ENCODE data around the gene KCNIP1. TPM values are rescaled to one million over a fixed set of nuclear protein-coding genes. Genes with fewer than 3 reads are reported as not detected.

The KCNIP1 gene
- total and polyA plus RNA-seq, 10 donors = 0.08 to 20.0 (median 9.4) TPM

- Histone ChIP-seq H3K27ac (no peak overlapping the region), H3K9me3 (peaks cover 0 to 12% (median 7%) of the 10 kb centered on the region in 8 donors), H3K36me3 (no peaks in the 10 kb centered on the region), H3K4me1 (peaks cover 0 to 16% (median 0%) of the 10 kb centered on the region in 6 donors), H3K27me3 (replicated peaks in 1 of 7) (peaks cover 0 to 28% (median 0%) of the 10 kb centered on the region in 7 donors), H3K4me3 (no peak overlapping the region)
- no peak for DNase-seq
- 53 to 94% (median 80%) methylated on average over 1 of the region's 1 CpG for WGBS, 5 donors
- no peak for TF ChIP-seq POLR2AphosphoS5 (IDR thresholded peaks at IDR 0.05)
- no peak for TF ChIP-seq POLR2A (IDR thresholded peaks at IDR 0.05)
- TF ChIP-seq CTCF (IDR thresholded peaks at IDR 0.05 in 8 of 11, conservative IDR thresholded peaks at IDR 0.05 in 3 of 11) = no peak
- intact Hi-C loops (cut with DNase I; ENCODE audit: low total_unique reads) = no loop called here
Measured at GRCh38 chr5:170540271-170540670, 36.5 kb downstream of the KCNIP1 start.

- Histone ChIP-seq H3K36me3 (no peaks in the 10 kb centered on the region), H3K4me3 (no peak overlapping the region), H3K27ac (no peak overlapping the region), H3K27me3 (replicated peaks in 1 of 7) (peaks cover 0 to 21% (median 0%) of the 10 kb centered on the region in 7 donors), H3K4me1 (peaks cover 0 to 16% (median 0%) of the 10 kb centered on the region in 6 donors), H3K9me3 (peaks cover 0 to 21% (median 15%) of the 10 kb centered on the region in 8 donors)
- TF ChIP-seq CTCF (IDR thresholded peaks at IDR 0.05 in 8 of 11, conservative IDR thresholded peaks at IDR 0.05 in 3 of 11) (no peak), POLR2AphosphoS5 (IDR thresholded peaks at IDR 0.05) (no peak), POLR2A (IDR thresholded peaks at IDR 0.05) (no peak)
- intact Hi-C loops (cut with DNase I; ENCODE audit: low total_unique reads) = no loop called here
- no peak for DNase-seq
- 81 to 100% (median 97%) methylated on average over 1 of the region's 1 CpG for WGBS, 5 donors
Measured at GRCh38 chr5:170541146-170541769, 37.4 kb downstream of the KCNIP1 start.

DNA sequence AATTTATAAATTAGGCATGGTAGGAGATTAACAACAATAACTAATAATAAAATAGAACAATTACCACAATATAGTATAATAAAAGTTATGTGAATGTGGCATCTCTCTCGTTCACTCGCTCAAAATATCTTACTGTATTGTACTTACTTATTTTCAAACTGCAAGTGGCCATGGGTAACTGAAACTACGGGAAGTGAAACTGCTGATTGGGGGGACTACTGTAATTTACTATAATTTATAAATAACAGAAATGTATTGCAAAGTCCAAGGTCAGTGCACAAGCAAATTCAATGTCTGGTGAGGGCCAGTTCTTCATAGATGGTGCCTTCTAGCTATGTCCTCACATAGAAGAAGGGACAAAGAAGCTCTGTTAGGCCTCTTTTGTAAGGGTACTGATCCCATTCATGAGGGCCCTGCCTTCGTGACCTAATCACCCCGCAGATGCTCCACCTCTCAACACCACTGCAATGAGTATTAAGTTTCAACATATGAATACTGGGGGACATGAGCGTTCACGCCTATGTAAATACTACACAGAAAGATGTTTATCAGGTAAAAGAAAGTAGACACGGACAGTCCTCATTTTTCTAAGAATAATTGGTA lies 39.0 kb downstream of the KCNIP1 start:
- Histone ChIP-seq H3K36me3 (no peaks in the 10 kb centered on the region), H3K27ac (no peak overlapping the region), H3K4me3 (no peak overlapping the region), H3K4me1 (peaks cover 0 to 16% (median 0%) of the 10 kb centered on the region in 6 donors), H3K27me3 (replicated peaks in 1 of 7) (peaks cover 0 to 11% (median 0%) of the 10 kb centered on the region in 7 donors), H3K9me3 (peaks cover 0 to 23% (median 17%) of the 10 kb centered on the region in 8 donors)
- intact Hi-C loops (cut with DNase I; ENCODE audit: low total_unique reads) = no loop called here
- WGBS, 5 donors = 82 to 87% (median 86%) methylated on average over 8 of the region's 8 CpGs
- TF ChIP-seq CTCF (IDR thresholded peaks at IDR 0.05 in 8 of 11, conservative IDR thresholded peaks at IDR 0.05 in 3 of 11) = no peak
- DNase-seq = no peak

DNA sequence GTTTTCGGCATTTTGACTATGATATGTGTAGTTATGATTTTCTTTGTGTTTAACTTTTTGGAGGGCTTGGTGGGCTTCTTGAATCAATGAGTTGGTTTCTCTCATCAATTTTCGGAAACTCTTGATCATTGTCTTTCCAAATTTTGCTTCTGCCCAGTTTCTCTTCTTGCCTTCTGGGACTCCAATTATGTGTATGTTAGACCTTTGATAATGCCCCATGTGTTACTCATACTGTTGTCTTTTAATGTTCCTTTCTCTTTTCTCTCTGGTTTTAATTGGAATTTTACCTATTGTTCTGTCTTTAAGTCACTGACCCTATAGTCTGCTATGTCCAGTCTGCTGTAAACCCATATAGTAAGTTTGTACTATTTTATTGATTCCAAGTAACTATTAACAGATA lies 41.5 kb downstream of the KCNIP1 start:
- 87 to 96% (median 93%) methylated on average over 2 of the region's 2 CpGs for WGBS, 5 donors
- intact Hi-C loops (cut with DNase I; ENCODE audit: low total_unique reads) = no loop called here
- no peak for DNase-seq
- Histone ChIP-seq H3K4me3 (no peak overlapping the region), H3K9me3 (peaks cover 0 to 23% (median 17%) of the 10 kb centered on the region in 8 donors), H3K27ac (no peak overlapping the region), H3K36me3 (no peaks in the 10 kb centered on the region), H3K27me3 (replicated peaks in 1 of 7) (peaks cover 0 to 17% (median 0%) of the 10 kb centered on the region in 7 donors), H3K4me1 (no peaks in the 10 kb centered on the region)
- TF ChIP-seq POLR2A (IDR thresholded peaks at IDR 0.05) (no peak), CTCF (IDR thresholded peaks at IDR 0.05 in 8 of 11, conservative IDR thresholded peaks at IDR 0.05 in 3 of 11) (no peak), POLR2AphosphoS5 (IDR thresholded peaks at IDR 0.05) (no peak)
